ENCODE results near the gene ZNF182. TPM values are rescaled to one million over a fixed set of nuclear protein-coding genes. Genes with fewer than 3 reads are reported as not detected.

The ZNF182 gene
- total RNA-seq, 4 donors from 2014 or later, result 0.80 to 3.2 (median 1.4) TPM

Other genes starting within 250 kb of the ZNF182 start
- gene ZNF81, start 167.1 kb downstream of the ZNF182 start, total RNA-seq, result 1 to 10 TPM; 2.5 to 6.3 (median 4.2) TPM
- not detected for gene SPACA5, start 3.0 kb upstream of the ZNF182 start, total RNA-seq
- gene ZNF630, start 67.7 kb upstream of the ZNF182 start, total RNA-seq, result 1 to 10 TPM in 2 of 4 donors, under 1 TPM in 2; 0.44 to 2.7 (median 1.1) TPM
- not detected for gene SPACA5B, start 126.6 kb upstream of the ZNF182 start, total RNA-seq
- gene SSX5, start 192.8 kb upstream of the ZNF182 start, total RNA-seq, result not detected

All from esophagus squamous epithelium (tissue), 4 donors.